ENCODE data around the gene SUPT3H. TPM values are rescaled to one million over a fixed set of nuclear protein-coding genes. Genes with fewer than 3 reads are reported as not detected.

SUPT3H gene
- total and polyA plus RNA-seq, 2 of the 13 experiments (the other 11 are each of a cell fraction or from before 2014, with no cell fraction given), result 11.9 to 36.1 TPM

GRCh38 chr6:44831002-44831610 lies 546.6 kb downstream of the SUPT3H start (continued):
- TF ChIP-seq HNF1A (IDR thresholded peaks at IDR 0.05; ENCODE audit: low read depth), result no peak
- no peak for TF ChIP-seq HNF1A (CRISPR knock-in tag; IDR thresholded peaks at IDR 0.05; ENCODE audit: borderline replicate concordance)

GRCh38 chr6:44829836-44830235 lies 547.9 kb downstream of the SUPT3H start:
- DNase-seq (ENCODE audit: low spot score), result no peak
- H3K27me3 ChIP-seq (ENCODE audit: control insufficient read depth in 1 of 2, insufficient read depth in 2 of 2, low read length in 2 of 2), result no peaks in the 10 kb centered on the region
- no peaks in the 10 kb centered on the region for H3K9me3 ChIP-seq (ENCODE audit: low read length)
- intact Hi-C loops (cut with micrococcal nuclease; ENCODE audit: unreplicated experiment), result no loop called here
- no peak overlapping the region for H3K27ac ChIP-seq (ENCODE audit: extremely low read length, insufficient read depth, low read length)
- H3K79me2 ChIP-seq (ENCODE audit: insufficient read depth, low read length), result no peaks in the 10 kb centered on the region
- ATAC-seq, result no peak
- H3K4me2 ChIP-seq (ENCODE audit: low read depth, low read length), result no peak overlapping the region
- no peaks in the 10 kb centered on the region; a peak in 1 of 5 replicates for H3K36me3 ChIP-seq (replicated peaks in 1 of 2; ENCODE audit: control insufficient read depth in 1 of 2, insufficient read depth in 2 of 2, low read length in 2 of 2)
- CTCF ChIA-PET (ENCODE audit: low intra/inter-chr PET ratio, low total read pairs), result no interaction called here
- in situ Hi-C loops (cut with HindIII; ENCODE audit: extremely low pct_ligation_motif_present, low pct_unique_long_range_greater_than_20kb), result no loop called here
- POLR2A ChIA-PET, result no interaction called here
- no peaks in the 10 kb centered on the region for H4K20me1 ChIP-seq (ENCODE audit: insufficient read depth, low read length)
- no peak overlapping the region for H2AFZ ChIP-seq (ENCODE audit: low read length)
- no peaks in the 10 kb centered on the region for H3K4me1 ChIP-seq (ENCODE audit: insufficient read depth, low read length)
- WGBS (ENCODE audit: low lambda C conversion rate), result 82% methylated on average over 2 of the region's 2 CpGs
- no peak overlapping the region for H3K4me3 ChIP-seq (replicated peaks in 1 of 3; ENCODE audit: insufficient read depth in 1 of 3, low read depth in 2 of 3, low read length in 3 of 3)
- no TSS peak for BruUV-seq (replicated peaks)
- H3K9ac ChIP-seq (ENCODE audit: insufficient read depth, low read depth, low read length), result no peak overlapping the region
- FAIRE-seq, result no peak
- no peak for TF ChIP-seq TERF1 (CRISPR knock-in tag; IDR thresholded peaks at IDR 0.05)
- no peak for TF ChIP-seq PHF5A (CRISPR knock-in tag; IDR thresholded peaks at IDR 0.05; ENCODE audit: low read depth, unreplicated experiment)
- TF ChIP-seq MIER2 (CRISPR knock-in tag; IDR thresholded peaks at IDR 0.05), result no peak
- TF ChIP-seq TEF (CRISPR knock-in tag; IDR thresholded peaks at IDR 0.05), result no peak
- TF ChIP-seq PRPF4 (IDR thresholded peaks at IDR 0.05; ENCODE audit: low read depth, low read length, poor library complexity, severe bottlenecking), result no peak
- TF ChIP-seq FOXA3 (CRISPR knock-in tag; IDR thresholded peaks at IDR 0.05), result no peak
- no peak for TF ChIP-seq HHEX (CRISPR knock-in tag; IDR thresholded peaks at IDR 0.05)
- no peak for TF ChIP-seq HES4 (CRISPR knock-in tag; IDR thresholded peaks at IDR 0.05; ENCODE audit: borderline replicate concordance)
- no peak for TF ChIP-seq GPN1 (CRISPR knock-in tag; IDR thresholded peaks at IDR 0.05; ENCODE audit: borderline replicate concordance)
- TF ChIP-seq ZNF205 (CRISPR knock-in tag; IDR thresholded peaks at IDR 0.05), result no peak
- TF ChIP-seq ZXDC (CRISPR knock-in tag; IDR thresholded peaks at IDR 0.05), result no peak

Data from HepG2 (cell line).